ENCODE measurements around the gene AKNA.

AKNA gene

GRCh38 chr9:114288193-114289091 lies 99.3 kb downstream of the AKNA start:
- DNase-seq (ENCODE audit: low read depth in 2 of 2, low spot score in 1 of 2) = no peak

DNA sequence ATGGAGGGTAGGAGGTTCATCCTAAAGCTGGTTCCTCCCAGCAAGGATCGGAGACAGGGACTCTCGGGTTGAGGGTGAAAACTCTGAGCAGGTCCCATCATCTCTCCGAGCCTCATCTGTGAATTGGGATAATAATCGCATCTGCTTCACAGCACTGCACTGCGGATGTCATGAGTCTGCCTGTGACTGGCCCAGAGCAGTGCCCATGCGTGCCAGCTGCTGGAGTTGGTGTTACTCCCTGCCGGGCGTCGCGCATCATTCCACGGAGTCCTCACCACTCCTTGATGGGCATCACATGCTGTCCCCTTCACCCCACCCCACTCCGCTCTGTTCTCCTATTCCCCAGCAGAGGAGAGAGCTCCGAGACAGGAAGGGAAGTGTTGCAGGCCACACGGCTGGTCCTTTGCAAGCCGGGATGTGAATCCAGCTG lies 100.0 kb downstream of the AKNA start:
- DNase-seq (ENCODE audit: low read depth in 2 of 2, low spot score in 1 of 2) = no peak

DNA sequence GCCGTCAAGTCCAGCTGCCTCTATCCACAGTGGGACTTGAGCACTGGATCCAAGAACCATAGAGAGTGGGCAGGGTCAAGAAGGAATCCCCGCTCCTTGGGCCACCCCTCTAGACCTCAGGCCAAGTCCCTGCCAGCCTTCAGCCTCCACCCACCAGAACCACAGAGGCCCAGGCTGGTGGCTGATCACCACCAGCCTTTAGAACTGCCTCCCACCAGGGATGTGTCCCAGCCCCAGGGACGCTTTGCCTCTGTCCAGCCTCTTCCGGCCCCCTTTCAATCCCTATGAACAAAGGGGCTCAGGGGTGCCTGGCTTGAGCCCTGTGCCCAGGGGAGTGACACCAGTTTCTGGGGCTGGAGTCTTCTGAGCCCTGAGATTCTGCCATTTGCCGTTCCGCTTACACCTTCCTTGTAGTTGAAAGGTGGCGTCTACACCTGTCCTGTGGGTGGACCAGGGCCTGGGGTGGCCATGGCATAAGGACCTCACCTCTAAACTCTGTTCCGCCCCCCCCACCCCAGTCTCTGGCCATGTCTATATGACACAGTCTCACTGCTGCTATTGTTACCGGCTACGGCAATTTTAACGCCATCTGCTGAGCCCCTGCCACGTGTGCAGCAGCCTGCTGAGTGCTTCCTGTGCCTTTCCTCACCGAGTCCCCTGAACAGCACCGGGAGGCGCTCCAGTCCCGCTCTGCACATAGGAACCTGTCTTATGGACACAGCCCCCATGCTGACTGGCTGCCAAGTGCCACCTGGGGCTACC lies 100.6 kb downstream of the AKNA start:
- no peak for DNase-seq (ENCODE audit: low read depth in 2 of 2, low spot score in 1 of 2)

- DNase-seq (ENCODE audit: low read depth in 2 of 2, low spot score in 1 of 2) = no peak
Observed at GRCh38 chr9:114286146-114286679, 101.6 kb downstream of the AKNA start.

- no peak for DNase-seq (ENCODE audit: low read depth in 2 of 2, low spot score in 1 of 2)
Observed at GRCh38 chr9:114285166-114285867, 102.5 kb downstream of the AKNA start.

DNA sequence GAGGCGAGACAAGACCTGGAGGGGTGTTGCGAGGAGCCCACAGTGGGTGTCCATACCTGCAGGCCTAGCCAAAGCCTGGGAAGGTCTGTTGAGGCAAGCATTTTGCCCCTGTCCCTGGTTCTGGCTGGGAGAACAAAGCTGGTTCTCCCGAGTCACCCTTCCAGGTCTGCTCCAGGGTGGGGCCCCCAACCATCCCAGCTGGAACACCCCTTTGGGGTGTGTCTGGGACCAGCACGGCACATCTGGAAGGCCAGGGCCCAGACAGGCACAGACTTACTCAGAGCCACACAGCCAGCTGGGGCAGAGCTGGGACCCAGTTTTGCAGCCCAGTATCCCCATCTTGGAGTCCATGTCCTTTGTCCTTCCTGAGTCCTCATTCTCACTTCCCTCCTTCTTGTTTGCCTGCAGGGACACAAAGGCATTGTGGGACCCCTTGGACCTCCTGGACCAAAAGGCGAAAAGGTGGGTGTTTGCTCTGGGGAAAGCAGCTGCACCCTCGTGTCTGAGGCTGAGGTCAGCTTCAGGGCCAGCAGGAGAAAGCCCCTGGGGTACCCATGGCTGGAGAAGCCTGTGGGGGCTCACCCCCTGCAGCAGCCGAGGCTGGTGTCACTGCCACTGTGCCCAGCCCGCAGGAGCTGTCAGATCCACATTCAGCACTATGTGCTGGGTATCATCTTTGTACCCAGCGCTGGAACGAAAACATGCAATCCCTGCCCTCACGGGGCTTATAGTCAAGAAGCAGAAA lies 103.3 kb downstream of the AKNA start:
- no peak for DNase-seq (ENCODE audit: low read depth in 2 of 2, low spot score in 1 of 2)
